Suppressor macrophage (primary cell): ENCODE measurements around the gene USP43.
"Not testable (repeated sequence)": the region's sequence is repeated elsewhere in the genome, so short reads cannot be mapped to it uniquely, and the experiment has no call there.

Source experiments
- DNase-seq, 4 experiments: peaks; one replicate each; pipeline ENCODE4 v3.0.0-alpha.2; 2020 to 2022

The USP43 gene

GRCh38 chr17:9661027-9661426 is 15.7 kb downstream of the USP43 start:
- DNase-seq: no peak

DNA sequence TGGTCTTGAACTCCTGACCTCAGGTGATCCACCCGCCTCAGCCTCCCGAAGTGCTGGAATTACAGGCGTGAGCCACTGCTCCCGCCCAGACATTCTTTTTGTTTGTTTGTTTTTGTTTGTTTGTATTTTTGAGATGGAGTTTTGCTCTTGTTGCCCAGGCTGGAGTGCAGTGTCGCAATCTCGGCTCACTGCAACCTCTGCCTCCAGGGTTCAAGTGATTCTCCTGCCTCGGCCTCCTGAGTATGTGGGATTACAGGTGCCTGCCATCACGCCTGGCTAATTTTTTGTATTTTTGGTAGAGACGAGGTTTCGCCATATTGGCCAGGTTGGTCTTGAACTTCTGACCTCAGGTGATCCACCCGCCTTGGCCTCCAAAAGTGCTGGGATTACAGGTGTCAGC is 18.2 kb downstream of the USP43 start:
- DNase-seq: not testable (repeated sequence)

DNA sequence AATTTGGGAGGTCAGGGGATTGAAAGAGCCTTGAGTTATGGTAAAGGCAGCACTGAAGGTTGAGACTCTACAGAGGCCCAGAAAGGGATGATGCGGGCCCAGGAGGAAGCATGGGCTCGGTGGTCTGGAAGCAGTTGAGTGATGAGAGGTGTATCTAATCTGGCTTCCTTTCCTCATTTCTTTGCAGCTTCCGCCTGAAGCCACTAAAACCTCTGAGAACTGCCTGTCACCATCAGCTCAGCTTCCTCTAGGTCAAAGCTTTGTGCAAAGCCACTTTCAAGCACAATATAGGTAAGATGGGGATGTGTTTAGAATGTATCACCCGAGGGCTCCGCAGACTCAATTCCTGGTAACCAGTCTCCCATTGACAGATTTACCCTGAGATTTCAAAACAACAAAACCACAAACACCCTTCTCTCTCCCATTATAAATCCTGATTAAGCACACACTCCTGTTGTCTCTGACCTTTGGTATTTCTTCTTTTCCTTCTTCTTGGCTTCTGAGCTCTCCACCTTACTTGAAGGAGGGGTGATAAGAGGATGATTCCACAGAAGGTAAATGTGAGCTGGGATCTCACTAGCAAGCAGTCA is 21.2 kb downstream of the USP43 start:
- DNase-seq: no peak

DNA sequence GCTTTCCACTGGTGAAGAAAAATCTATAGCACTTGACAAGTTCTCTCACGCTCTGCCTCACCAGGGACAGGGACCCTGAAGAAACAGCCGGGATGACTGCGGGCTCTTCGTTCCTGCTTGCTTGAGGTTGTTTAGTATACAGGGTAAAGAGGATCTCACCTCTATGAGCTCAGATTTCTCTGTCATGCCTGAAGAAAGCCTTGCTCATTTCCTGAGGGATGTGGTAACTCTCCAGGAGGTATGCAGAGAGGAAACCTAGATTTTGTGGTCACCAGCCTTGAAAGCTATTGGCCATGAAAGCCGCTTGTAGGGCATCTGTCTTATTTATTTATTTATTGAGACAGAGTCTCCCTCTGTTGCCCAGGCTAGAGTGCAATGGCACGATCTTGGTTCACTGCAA is 23.2 kb downstream of the USP43 start:
- DNase-seq: no peak

- no peak for DNase-seq
These were observed 24.3 kb downstream of the USP43 start for GRCh38 chr17:9669551-9670008.

GRCh38 chr17:9670596-9670995 is 25.3 kb downstream of the USP43 start:
- DNase-seq: no peak

DNA sequence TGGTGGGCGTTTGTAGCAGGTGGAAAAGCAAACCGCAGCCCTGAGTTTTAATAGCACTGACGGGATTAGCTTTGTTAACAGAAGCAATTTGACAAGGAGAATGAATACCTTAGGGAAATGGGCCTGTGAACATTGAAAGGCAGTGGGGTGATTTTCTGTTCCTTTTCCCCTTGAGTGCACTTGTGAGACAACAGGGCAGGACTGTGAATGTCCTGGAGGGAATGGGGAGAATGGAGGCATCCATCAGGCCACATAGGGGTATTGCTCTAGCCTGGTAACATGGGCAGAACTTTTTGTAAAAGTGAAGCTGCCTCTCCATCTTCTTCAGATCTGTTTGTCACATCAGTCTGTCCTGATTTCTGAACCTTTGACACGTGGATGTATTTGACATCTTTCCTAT is 26.2 kb downstream of the USP43 start:
- DNase-seq: no peak

DNA sequence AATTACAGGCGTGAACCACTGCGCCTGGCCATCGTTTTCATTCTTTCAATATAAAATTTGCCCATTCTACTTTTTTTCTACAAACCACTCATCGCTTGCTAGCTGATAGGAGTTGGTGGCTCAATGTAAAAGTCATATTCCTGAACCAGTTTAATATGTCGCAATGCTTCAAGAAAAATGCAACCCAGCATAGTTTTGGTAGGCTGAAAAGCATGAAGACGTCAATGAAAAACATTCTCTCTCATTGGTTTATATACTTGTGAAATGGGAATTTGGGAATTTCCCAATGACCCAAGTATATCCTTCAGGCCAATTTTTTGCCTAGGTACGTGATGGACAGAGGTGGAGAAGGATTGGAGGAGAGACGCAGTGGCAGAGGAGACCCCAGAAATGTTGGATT is 26.9 kb downstream of the USP43 start:
- no peak for DNase-seq

GRCh38 chr17:9672691-9673090 is 27.4 kb downstream of the USP43 start:
- DNase-seq: no peak

- peak in 1 of 4 experiments; percentile 12 for DNase-seq
These were observed 30.8 kb downstream of the USP43 start for GRCh38 chr17:9676084-9676483.

DNA sequence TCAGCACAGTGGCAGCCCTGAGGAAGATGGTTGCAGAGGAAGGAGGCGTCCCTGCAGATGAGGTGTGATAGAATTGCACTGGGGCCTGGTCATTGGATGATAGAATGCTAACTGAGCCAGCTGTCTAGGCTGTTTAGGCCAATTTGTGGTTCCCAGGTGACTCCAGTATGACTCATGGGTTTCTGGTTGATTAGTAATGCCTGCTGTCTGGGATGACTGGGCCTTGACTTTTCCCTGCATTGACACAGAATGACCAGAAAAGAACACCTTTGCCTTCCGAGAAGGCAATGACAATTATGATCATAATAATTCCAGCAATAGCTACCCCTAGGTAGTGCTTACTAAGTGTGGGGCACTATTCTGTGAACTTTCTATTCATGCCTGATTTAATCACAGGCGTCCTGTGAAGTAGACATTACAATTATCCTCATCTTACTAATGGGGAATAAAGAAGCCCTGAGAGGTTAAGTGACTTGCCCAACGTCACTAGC is 31.5 kb downstream of the USP43 start:
- no peak for DNase-seq

DNA sequence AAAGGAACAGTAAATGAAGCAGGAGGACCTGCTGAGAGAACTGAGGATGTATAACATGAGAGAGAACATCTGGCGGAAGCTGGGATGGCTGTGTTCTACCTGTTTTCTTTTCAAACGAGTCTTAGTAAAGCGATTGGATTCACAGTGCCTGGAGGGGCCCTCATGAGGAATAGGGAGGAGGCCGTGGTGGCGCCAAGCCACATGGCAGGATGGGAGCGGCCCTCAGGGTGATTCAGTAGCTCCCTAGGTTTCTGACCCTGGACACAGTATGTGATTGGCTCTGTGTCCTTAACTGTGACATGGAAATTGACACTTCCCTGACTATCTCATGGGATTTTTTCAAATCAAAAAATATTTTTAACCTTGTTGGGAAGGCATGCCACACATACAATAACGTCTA is 32.1 kb downstream of the USP43 start:
- DNase-seq: no peak

DNA sequence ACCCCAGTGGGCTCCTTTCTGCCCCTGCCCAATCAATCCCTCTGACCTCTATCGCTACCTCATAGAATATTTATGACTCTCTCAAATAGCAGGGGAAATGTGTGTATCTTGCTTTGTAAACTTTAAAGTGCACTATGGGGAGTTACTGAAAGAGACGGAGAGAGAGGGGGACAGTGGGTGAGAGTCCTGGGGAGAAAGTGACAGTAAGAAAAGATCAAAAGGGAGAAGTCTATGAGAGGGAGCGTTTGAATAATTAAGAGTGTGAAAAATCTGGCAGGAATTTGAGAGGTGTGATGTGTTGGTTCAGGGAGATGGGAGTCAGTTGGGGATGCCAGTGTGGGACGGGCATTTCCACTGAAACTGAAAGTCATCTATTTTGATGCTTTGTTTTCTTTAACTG is 32.6 kb downstream of the USP43 start:
- no peak for DNase-seq

DNA sequence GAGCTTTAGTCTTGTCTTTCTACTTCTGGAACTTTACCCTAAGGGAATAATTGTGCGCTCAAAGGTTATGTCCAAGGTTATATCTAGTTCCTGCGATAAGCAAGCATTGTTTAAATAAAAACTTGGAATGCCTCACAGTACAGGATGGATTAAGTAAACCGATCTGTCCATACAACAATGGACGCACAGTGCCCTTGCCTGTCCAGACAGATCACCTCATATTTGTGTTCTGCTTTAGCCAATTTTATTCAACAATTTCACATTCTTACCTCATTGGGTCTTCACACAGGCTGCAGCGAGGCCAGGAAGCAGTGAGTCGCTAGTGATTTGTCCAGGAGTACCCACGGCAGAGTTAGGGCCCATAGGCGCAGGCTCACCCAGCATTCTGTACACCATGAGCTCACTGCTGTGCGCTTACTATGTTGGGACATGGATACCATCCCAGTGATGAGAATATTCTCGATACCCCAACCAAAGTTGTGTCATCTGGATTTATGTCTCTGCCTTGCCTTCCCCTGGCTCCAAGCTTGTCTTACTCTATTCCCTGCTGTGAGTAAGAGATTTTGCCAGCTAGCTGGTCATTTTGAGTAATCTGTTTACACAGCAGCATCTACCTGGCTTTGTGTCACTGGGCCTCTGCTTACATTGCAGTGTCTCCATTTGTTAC is 39.8 kb downstream of the USP43 start:
- no peak for DNase-seq

DNA sequence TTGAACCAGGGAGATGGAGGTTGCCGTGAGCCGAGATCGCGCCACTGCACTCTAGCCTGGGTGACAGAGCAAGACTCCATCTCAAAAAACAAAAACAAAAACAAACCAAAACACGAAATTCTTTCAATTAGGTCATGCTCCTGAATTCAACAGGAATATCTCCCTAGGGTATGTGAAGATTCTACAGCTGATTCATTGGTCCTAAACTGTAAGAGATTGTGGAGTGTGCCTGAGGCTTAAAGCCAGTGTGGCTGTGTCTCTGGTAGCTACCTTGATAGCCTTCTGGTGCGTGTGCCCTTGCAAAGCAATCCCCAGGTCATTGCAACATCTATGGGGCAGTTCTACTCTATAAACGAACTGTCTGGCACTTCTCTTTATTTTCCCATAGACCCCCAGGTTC is 48.4 kb downstream of the USP43 start:
- no peak for DNase-seq

GRCh38 chr17:9696279-9697044 is 51.1 kb downstream of the USP43 start:
- DNase-seq: no peak

- no peak for DNase-seq
These were observed 54.8 kb downstream of the USP43 start for GRCh38 chr17:9700136-9700535.

DNA sequence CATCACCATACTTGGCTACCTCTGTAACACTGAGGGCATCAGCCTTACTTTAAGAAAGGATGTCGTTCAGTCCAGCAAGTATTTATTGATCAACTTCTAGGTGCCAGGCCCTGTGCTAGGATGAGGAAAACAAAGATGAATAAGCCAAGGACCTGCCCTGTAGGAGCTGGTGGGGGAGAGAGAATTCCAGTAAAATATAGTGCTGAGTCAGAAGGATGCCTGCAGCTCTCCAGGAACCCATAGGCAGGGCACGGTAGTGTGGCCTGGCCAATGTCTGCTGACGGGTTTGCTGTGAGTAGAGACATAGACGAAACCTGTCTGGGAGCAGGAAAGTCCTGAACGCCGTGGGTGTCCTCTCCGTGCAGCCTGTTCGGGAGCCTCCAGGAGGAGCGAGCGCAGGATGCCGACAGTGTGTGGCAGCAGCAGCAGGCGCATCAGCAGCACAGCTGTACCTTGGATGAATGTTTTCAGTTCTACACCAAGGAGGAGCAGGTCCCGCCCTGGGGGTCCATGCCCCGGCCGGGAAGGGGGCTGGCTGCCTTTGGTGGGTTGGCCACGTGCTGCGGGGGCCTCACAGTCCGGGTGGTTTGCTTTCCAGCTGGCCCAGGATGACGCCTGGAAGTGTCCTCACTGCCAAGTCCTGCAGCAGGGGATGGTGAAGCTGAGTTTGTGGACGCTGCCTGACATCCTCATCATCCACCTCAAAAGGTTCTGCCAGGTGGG is 55.6 kb downstream of the USP43 start:
- no peak for DNase-seq

GRCh38 chr17:9702482-9702881 is 57.2 kb downstream of the USP43 start:
- DNase-seq: no peak

GRCh38 chr17:9702914-9703780 is 57.8 kb downstream of the USP43 start:
- DNase-seq: no peak

DNA sequence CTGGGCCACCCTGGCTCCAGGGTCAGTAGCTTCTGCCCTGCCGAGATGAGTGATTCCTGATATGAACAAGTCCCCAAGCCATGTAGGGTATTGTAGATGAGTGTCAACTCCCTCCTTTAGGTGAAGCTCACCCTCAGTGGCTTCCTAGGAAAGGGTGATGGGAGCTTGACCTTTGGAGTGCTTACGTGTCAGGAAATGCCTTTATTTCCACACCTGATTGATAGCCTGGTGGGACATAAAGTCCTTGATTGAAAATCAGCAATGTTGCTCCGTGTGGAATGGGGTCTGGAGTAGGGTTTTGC is 58.4 kb downstream of the USP43 start:
- DNase-seq: no peak

- DNase-seq: no peak
These were observed 60.4 kb downstream of the USP43 start for GRCh38 chr17:9705745-9706144.
